H1 (cell line): Measurements from ENCODE around the gene TEKT1. TPM values are rescaled to one million over a fixed set of nuclear protein-coding genes. Genes with fewer than 3 reads are reported as not detected.

ENCODE experiments used
- CTCF ChIA-PET: fragments of 300-600 bp; sonication (Branson Sonifier 250); formaldehyde crosslinking; loops from one replicate; lab custom pipeline; 2021; ENCODE audit not compliant: partially characterized antibody; lab: Charles Lee
- POLR2A ChIA-PET: fragments of 300-600 bp; sonication (Branson Sonifier 250); formaldehyde crosslinking; loops from one replicate; lab custom pipeline; 2021; ENCODE audit warnings: inconsistent platforms; ENCODE audit not compliant: partially characterized antibody; lab: Charles Lee
- DNase-seq, 2 experiments: peaks; one replicate each; pipeline versions ENCODE4 v3.0.0 to v3.0.0-alpha.2; 2010 to 2022; ENCODE audit warnings: low spot score in 2 of 2, low read depth in 1 of 2, mixed read lengths in 1 of 2
- FAIRE-seq: peaks from 2 replicates; lab custom pipeline; 2011; peaks lifted over from hg19 to GRCh38; lab: Jason Lieb, UNC
- H2AFZ ChIP-seq: 2 replicates; pipeline ENCODE4 v1.8.1; 2012; ENCODE audit warnings: low read length, inconsistent platforms
- H2AK5ac ChIP-seq: 2 replicates; pipeline ENCODE4 v1.6.1; 2013; ENCODE audit warnings: low read depth, low read length
- H2BK120ac ChIP-seq: replicated peaks from 2 replicates; pipeline ENCODE3; 2013; ENCODE audit warnings: low read depth, low read length, inconsistent platforms
- H2BK12ac ChIP-seq: 2 replicates; pipeline ENCODE4 v1.6.1; 2013; ENCODE audit warnings: low read depth, low read length
- H2BK15ac ChIP-seq: 2 replicates; pipeline ENCODE4 v1.6.1; 2013; ENCODE audit warnings: low read length
- H2BK20ac ChIP-seq: 2 replicates; pipeline ENCODE4 v1.6.1; 2013; ENCODE audit warnings: low read length
- H2BK5ac ChIP-seq: 2 replicates; pipeline ENCODE4 v1.6.1; 2013; ENCODE audit warnings: low read depth, low read length
- H3K14ac ChIP-seq: 2 replicates; pipeline ENCODE4 v1.6.1; 2013; ENCODE audit warnings: inconsistent platforms; ENCODE audit not compliant: insufficient read length
- H3K18ac ChIP-seq: 2 replicates; pipeline ENCODE4 v1.6.1; 2013; ENCODE audit warnings: low read length; ENCODE audit errors: extremely low read depth
- H3K23ac ChIP-seq: 2 replicates; pipeline ENCODE4 v1.6.1; 2013; ENCODE audit warnings: inconsistent platforms; ENCODE audit not compliant: insufficient read length
- H3K23me2 ChIP-seq: 2 replicates; pipeline ENCODE4 v1.6.1; 2013; ENCODE audit warnings: low read depth, low read length
- H3K27ac ChIP-seq: 2 replicates; pipeline ENCODE4 v1.6.1; 2011; ENCODE audit warnings: low read depth, low read length, inconsistent platforms
- H3K27me3 ChIP-seq, 4 experiments: replicated peaks in 1 of 4; 1 replicate in 1 of 4; 2 replicates in 3 of 4; pipeline versions ENCODE4 v1.6.1 to v1.8.1; 2011 to 2013; ENCODE audit warnings: low read length in 3 of 4, mild to moderate bottlenecking in 3 of 4, inconsistent platforms in 2 of 4, mixed read lengths in 2 of 4, moderate library complexity in 1 of 4; ENCODE audit not compliant: control insufficient read depth in 3 of 4, insufficient read depth in 3 of 4; ENCODE audit errors: extremely low read depth in 1 of 4
- H3K36me3 ChIP-seq, 4 experiments: 2 replicates each; pipeline versions ENCODE4 v1.6.1 to v1.8.1; 2011 to 2013; ENCODE audit warnings: mild to moderate bottlenecking in 4 of 4, low read length in 3 of 4, moderate library complexity in 2 of 4, control low read depth in 1 of 4, inconsistent platforms in 1 of 4; ENCODE audit not compliant: insufficient read depth in 4 of 4, control insufficient read depth in 2 of 4
- H3K4ac ChIP-seq: replicated peaks from 2 replicates; pipeline ENCODE3; 2013; ENCODE audit warnings: low read length, low read depth, mixed read lengths, inconsistent platforms; ENCODE audit not compliant: insufficient read length
- H3K4me1 ChIP-seq, 4 experiments: replicated peaks in 1 of 4; 1 replicate in 1 of 4; 2 replicates in 3 of 4; pipeline versions ENCODE4 v1.6.1 to v1.8.1; 2011 to 2013; ENCODE audit warnings: low read length in 3 of 4, inconsistent platforms in 2 of 4, mixed read lengths in 1 of 4; ENCODE audit not compliant: insufficient read depth in 4 of 4, control insufficient read depth in 3 of 4
- H3K4me2 ChIP-seq, 2 experiments: 2 replicates each; pipeline versions ENCODE4 v1.6.1 to v1.8.1; 2011 to 2013; ENCODE audit warnings: low read depth in 2 of 2, low read length in 2 of 2, control low read depth in 1 of 2, inconsistent platforms in 1 of 2, mild to moderate bottlenecking in 1 of 2; ENCODE audit not compliant: insufficient read depth in 1 of 2
- H3K4me3 ChIP-seq, 4 experiments: fragments of 200-600, 300-600 bp in 1 of 4; sonication (generic), shearing (Covaris generic), sonication (Bioruptor Twin) in 1 of 4; 2 replicates each; pipeline versions ENCODE4 v1.5.1 to v1.8.1; 2011 to 2016; ENCODE audit warnings: low read length in 4 of 4, low read depth in 3 of 4, control low read depth in 2 of 4, inconsistent platforms in 2 of 4, mild to moderate bottlenecking in 2 of 4, mixed read lengths in 1 of 4, moderate library complexity in 1 of 4; ENCODE audit not compliant: insufficient read depth in 2 of 4; ENCODE audit errors: extremely low read depth in 1 of 4
- H3K56ac ChIP-seq: replicated peaks from 2 replicates; pipeline ENCODE3; 2013; ENCODE audit warnings: low read depth, mild to moderate bottlenecking, mixed read lengths, low read length, inconsistent platforms; ENCODE audit not compliant: insufficient read length
- H3K79me1 ChIP-seq: 2 replicates; pipeline ENCODE4 v1.6.1; 2013; ENCODE audit warnings: low read depth, low read length, control low read depth
- H3K79me2 ChIP-seq, 2 experiments: 2 replicates each; pipeline versions ENCODE4 v1.6.1 to v1.8.1; 2012 to 2013; ENCODE audit warnings: low read length in 2 of 2, mild to moderate bottlenecking in 2 of 2, inconsistent platforms in 1 of 2; ENCODE audit not compliant: insufficient read depth in 2 of 2, control insufficient read depth in 1 of 2
- H3K9ac ChIP-seq, 4 experiments: replicated peaks in 1 of 4; 1 replicate in 1 of 4; 2 replicates in 3 of 4; pipeline versions ENCODE4 v1.6.1 to v1.8.1; 2011 to 2013; ENCODE audit warnings: low read depth in 3 of 4, low read length in 3 of 4, control low read depth in 2 of 4, mild to moderate bottlenecking in 2 of 4, moderate library complexity in 2 of 4, inconsistent platforms in 1 of 4; ENCODE audit errors: extremely low read depth in 1 of 4
- H3K9me3 ChIP-seq, 2 experiments: 2 replicates each; pipeline versions ENCODE4 v1.6.1 to v1.8.1; 2012 to 2013; ENCODE audit warnings: mild to moderate bottlenecking in 2 of 2, moderate library complexity in 2 of 2, control low read depth in 1 of 2, inconsistent platforms in 1 of 2, low read depth in 1 of 2, low read length in 1 of 2, mixed read lengths in 1 of 2; ENCODE audit not compliant: insufficient read depth in 2 of 2
- H4K20me1 ChIP-seq, 2 experiments: replicated peaks in 1 of 2; 2 replicates each; pipeline versions ENCODE3 to v1.8.1; 2011 to 2013; ENCODE audit warnings: inconsistent platforms in 2 of 2, low read length in 2 of 2, mild to moderate bottlenecking in 1 of 2; ENCODE audit not compliant: insufficient read depth in 2 of 2, control insufficient read depth in 1 of 2
- H4K5ac ChIP-seq: 2 replicates; pipeline ENCODE4 v1.6.1; 2013; ENCODE audit warnings: low read length, low read depth, mixed read lengths, inconsistent platforms; ENCODE audit not compliant: insufficient read length
- H4K8ac ChIP-seq: 2 replicates; pipeline ENCODE4 v1.8.0; 2013; ENCODE audit warnings: mild to moderate bottlenecking, moderate library complexity, low read length, inconsistent platforms; ENCODE audit not compliant: insufficient read depth; ENCODE audit errors: extremely low read depth
- H4K91ac ChIP-seq: replicated peaks from 2 replicates; pipeline ENCODE3; 2013; ENCODE audit warnings: low read length, mixed read lengths, inconsistent platforms; ENCODE audit not compliant: insufficient read length
- ASH2L ChIP-seq: fragments of 200-600, 300-600 bp; sonication (generic); IDR thresholded peaks from one replicate; pipeline ENCODE4 v1.7.1; 2017; ENCODE audit warnings: low read length
- CEBPB ChIP-seq: IDR thresholded peaks from 2 replicates; pipeline ENCODE4 v1.6.1; 2012; ENCODE audit warnings: low read depth, low read length
- CTCF ChIP-seq, 3 experiments: IDR thresholded peaks; 1 replicate in 2 of 3; 2 replicates in 1 of 3; pipeline versions ENCODE4 v1.5.1 to v1.6.1; 2011; ENCODE audit warnings: low read length in 3 of 3, mild to moderate bottlenecking in 3 of 3, inconsistent platforms in 2 of 3, low read depth in 1 of 3, moderate library complexity in 1 of 3; ENCODE audit not compliant: insufficient read depth in 1 of 3; ENCODE audit errors: control extremely low read depth in 1 of 3
- HDAC2 ChIP-seq, 2 experiments: fragments of 300-600 bp in 1 of 2; sonication (generic) in 1 of 2; IDR thresholded peaks; 2 replicates each; pipeline ENCODE4 v1.6.1; 2011 to 2012; ENCODE audit warnings: low read depth in 2 of 2, low read length in 2 of 2, mild to moderate bottlenecking in 2 of 2, moderate library complexity in 2 of 2, borderline replicate concordance in 1 of 2, inconsistent platforms in 1 of 2
- WGBS, 2 experiments: shearing (Covaris generic) in 1 of 2; methylation state at CpG; one replicate each; pipeline versions ENCODE4 v1.1.6 to v1.1.7; 2013 to 2015; ENCODE audit warnings: low lambda C conversion rate in 2 of 2, mixed read lengths in 2 of 2, inconsistent platforms in 1 of 2, low coverage in 1 of 2, missing lambda C conversion rate in 1 of 2; ENCODE audit not compliant: insufficient replicate concordance in 2 of 2, insufficient coverage in 1 of 2, insufficient read length in 1 of 2; ENCODE audit errors: extremely low coverage in 1 of 2, missing lambda C conversion rate in 1 of 2; 5-methylcytosine and 5-hydroxymethylcytosine counted together
- polyA plus RNA-seq, 7 experiments: library from polyadenylated mRNA; depleted of rRNA in 3 of 7; stranded (reverse) in 5 of 7; unstranded in 2 of 7; fragments of >200 nt in 5 of 7; fragments of 200-250 nt in 2 of 7; gene quantifications; 1 replicate in 5 of 7; 2 replicates in 1 of 7; 4 replicates in 1 of 7; pipeline versions ENCODE4 v1.2.1 to v1.2.3, GENCODE V29; 2011 to 2013; ENCODE audit warnings: missing spikeins in 2 of 7, mixed read lengths in 2 of 7
- total RNA-seq: library from RNA; stranded (reverse); fragmentation: NEBNext Ultra II Directional; extraction: Animal tissue kit (Norgen Biotek cat#: 25700); gene quantifications from 2 replicates; pipeline ENCODE4 v1.2.1, GENCODE V29; 2021

The TEKT1 gene
- total and polyA plus RNA-seq, 2 of the 8 experiments (the other 6 are each of a cell fraction or from before 2014, with no cell fraction given) = not detected

GRCh38 chr17:6862825-6863224, 31.3 kb upstream of the TEKT1 start:
- no peaks in the 10 kb centered on the region for H3K27me3 ChIP-seq
- H2BK12ac ChIP-seq = no peak overlapping the region
- no peak overlapping the region for H3K18ac ChIP-seq
- no peak overlapping the region for H3K14ac ChIP-seq
- H3K27ac ChIP-seq = no peak overlapping the region
- no peak overlapping the region for H4K5ac ChIP-seq
- H4K91ac ChIP-seq = no peak overlapping the region
- ChIA-PET CTCF (interaction anchor here (0.6 to 2.3 kb wide), 6 partner anchors 9 to 141 kb away, joined by 3 to 6 read pairs (median 4); no protein-coding TSS in a partner anchor), POLR2A (no interaction called here)
- peaks cover 3% of the 10 kb centered on the region; the same call in 1 of the 2 replicates for H3K79me1 ChIP-seq
- H2AFZ ChIP-seq = no peak overlapping the region
- H2AK5ac ChIP-seq = no peak overlapping the region
- no peak overlapping the region for H2BK20ac ChIP-seq
- no peak overlapping the region for H2BK120ac ChIP-seq
- H3K9ac ChIP-seq = no peak overlapping the region
- H3K56ac ChIP-seq = no peak overlapping the region
- H3K23ac ChIP-seq = no peak overlapping the region
- peaks cover 0 to 44% of the 10 kb centered on the region in 2 experiments; a peak in 2 of 4 replicates for H3K79me2 ChIP-seq
- H3K4ac ChIP-seq = no peak overlapping the region
- WGBS, 2 experiments = 94% methylated on average over 4 of the region's 4 CpGs; no CpG with 5 or more reads in 1 of the 2 experiments
- TF ChIP-seq ASH2L (no peak), HDAC2 (IDR thresholded peaks at IDR 0.05; ENCODE audit: borderline replicate concordance in 1 of 2, low read depth in 2 of 2, low read length in 2 of 2) (no peak), CTCF (IDR thresholded peaks at IDR 0.05; ENCODE audit: control extremely low read depth in 1 of 3, insufficient read depth in 1 of 3, low read depth in 1 of 3, low read length in 3 of 3) (no peak), CEBPB (peak; percentile 32; the same call in 1 of the 2 replicates)
- peaks cover 1 to 9% of the 10 kb centered on the region in 2 experiments for H4K20me1 ChIP-seq
- no peak overlapping the region; the same call in 1 of the 2 replicates for H4K8ac ChIP-seq
- no peaks in the 10 kb centered on the region for H3K36me3 ChIP-seq
- no peaks in the 10 kb centered on the region for H3K9me3 ChIP-seq
- H2BK5ac ChIP-seq = 0 out of 2 replicates have a peak overlapping the region, but pooled peaks have one; percentile 52
- DNase-seq = no peak
- no peak overlapping the region for H3K4me2 ChIP-seq
- no peaks in the 10 kb centered on the region for H3K4me1 ChIP-seq
- no peak overlapping the region for H3K4me3 ChIP-seq
- H3K23me2 ChIP-seq = no peaks in the 10 kb centered on the region
- no peak overlapping the region for H2BK15ac ChIP-seq
- FAIRE-seq = no peak
